ENCODE measurements around the gene POLA2.

- TF ChIP-seq CTCF (IDR thresholded peaks at IDR 0.05) (no peak), E2F1 (CRISPR knock-in tag; IDR thresholded peaks at IDR 0.05) (no peak), NFYB (CRISPR knock-in tag; conservative IDR thresholded peaks at IDR 0.05; ENCODE audit: low read depth) (no peak), NR1H2 (CRISPR knock-in tag; IDR thresholded peaks at IDR 0.05) (no peak), ETV6 (CRISPR knock-in tag; IDR thresholded peaks at IDR 0.05) (peak; percentile 74; the same call in 1 of the 2 replicates), HMGA2 (CRISPR knock-in tag; IDR thresholded peaks at IDR 0.05) (no peak), PREB (CRISPR knock-in tag; IDR thresholded peaks at IDR 0.05; ENCODE audit: borderline replicate concordance) (no peak), TCF7 (CRISPR knock-in tag; IDR thresholded peaks at IDR 0.05; ENCODE audit: low read depth) (no peak), FOXP1 (CRISPR knock-in tag; IDR thresholded peaks at IDR 0.05; ENCODE audit: borderline replicate concordance) (no peak), FOXP4 (CRISPR knock-in tag; IDR thresholded peaks at IDR 0.05) (peak; percentile 73), ESRRA (CRISPR knock-in tag; IDR thresholded peaks at IDR 0.05; ENCODE audit: borderline replicate concordance) (no peak)
These were observed 48.2 kb upstream of the POLA2 start for GRCh38 chr11:65213322-65214211.
